ENCODE measurements around the gene CATSPERZ. TPM values are rescaled to one million over a fixed set of nuclear protein-coding genes. Genes with fewer than 3 reads are reported as not detected.

Gene CATSPERZ
- total RNA-seq, 4 donors from 2014 or later: not detected

DNA sequence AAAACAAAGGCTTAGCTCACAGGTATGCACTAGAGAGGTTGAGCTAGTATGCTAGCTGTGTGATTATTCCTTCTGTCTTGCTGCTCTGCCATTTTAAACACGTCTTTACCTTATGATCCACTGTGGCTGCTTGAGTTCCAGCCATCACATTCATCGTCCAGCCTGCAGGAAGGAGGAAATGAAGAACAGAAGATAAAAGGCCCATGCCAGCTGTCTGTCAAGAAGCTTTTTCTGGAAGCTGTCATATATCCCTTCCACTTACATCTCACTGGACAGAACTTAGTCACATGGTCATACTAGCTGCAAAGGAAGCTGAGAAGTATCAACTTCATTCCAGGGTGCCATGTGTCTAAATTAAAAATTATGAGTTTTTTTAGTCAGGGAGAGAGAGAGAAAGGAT lies 27.2 kb downstream of the CATSPERZ start:
- intact Hi-C loops (cut with DNase I; ENCODE audit: low total_unique reads): no loop called here
- 86 to 90% methylated on average over 2 of the region's 2 CpGs for WGBS, 2 donors
- DNase-seq (ENCODE audit: low spot score in 2 of 2): no peak
- H3K4me3 ChIP-seq (ENCODE audit: low read depth, poor library complexity, severe bottlenecking): no peak overlapping the region
- TF ChIP-seq POLR2A (IDR thresholded peaks at IDR 0.05): no peak
- TF ChIP-seq, protein P1, sequence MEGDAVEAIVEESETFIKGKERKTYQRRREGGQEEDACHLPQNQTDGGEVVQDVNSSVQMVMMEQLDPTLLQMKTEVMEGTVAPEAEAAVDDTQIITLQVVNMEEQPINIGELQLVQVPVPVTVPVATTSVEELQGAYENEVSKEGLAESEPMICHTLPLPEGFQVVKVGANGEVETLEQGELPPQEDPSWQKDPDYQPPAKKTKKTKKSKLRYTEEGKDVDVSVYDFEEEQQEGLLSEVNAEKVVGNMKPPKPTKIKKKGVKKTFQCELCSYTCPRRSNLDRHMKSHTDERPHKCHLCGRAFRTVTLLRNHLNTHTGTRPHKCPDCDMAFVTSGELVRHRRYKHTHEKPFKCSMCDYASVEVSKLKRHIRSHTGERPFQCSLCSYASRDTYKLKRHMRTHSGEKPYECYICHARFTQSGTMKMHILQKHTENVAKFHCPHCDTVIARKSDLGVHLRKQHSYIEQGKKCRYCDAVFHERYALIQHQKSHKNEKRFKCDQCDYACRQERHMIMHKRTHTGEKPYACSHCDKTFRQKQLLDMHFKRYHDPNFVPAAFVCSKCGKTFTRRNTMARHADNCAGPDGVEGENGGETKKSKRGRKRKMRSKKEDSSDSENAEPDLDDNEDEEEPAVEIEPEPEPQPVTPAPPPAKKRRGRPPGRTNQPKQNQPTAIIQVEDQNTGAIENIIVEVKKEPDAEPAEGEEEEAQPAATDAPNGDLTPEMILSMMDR (IDR thresholded peaks at IDR 0.05): no peak

DNA sequence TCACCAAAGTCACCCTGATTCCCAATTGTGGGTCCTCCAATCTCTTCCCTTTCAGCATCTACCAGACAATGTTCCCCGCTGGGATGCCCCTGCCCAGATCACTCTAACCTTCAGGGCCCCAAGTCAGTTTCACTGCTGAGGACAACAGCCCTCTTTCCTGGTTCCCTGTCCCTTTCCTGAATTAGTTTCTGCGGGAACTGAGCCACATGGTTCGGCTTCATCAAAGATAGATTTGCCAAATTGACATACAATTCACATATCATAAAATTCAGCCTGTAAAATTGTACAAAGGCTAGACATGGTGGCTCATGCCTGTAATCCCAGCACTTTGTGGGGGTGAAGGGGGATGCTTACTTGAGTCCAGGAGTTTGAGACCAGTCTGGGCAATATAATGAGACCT lies 27.8 kb downstream of the CATSPERZ start:
- TF ChIP-seq, protein P1 (IDR thresholded peaks at IDR 0.05): no peak
- TF ChIP-seq POLR2A (IDR thresholded peaks at IDR 0.05): no peak
- H3K4me3 ChIP-seq (ENCODE audit: low read depth, poor library complexity, severe bottlenecking): no peak overlapping the region
- 83 to 87% methylated on average over 3 of the region's 3 CpGs for WGBS, 2 donors
- DNase-seq (ENCODE audit: low spot score in 2 of 2): no peak
- intact Hi-C loops (cut with DNase I; ENCODE audit: low total_unique reads): no loop called here

DNA sequence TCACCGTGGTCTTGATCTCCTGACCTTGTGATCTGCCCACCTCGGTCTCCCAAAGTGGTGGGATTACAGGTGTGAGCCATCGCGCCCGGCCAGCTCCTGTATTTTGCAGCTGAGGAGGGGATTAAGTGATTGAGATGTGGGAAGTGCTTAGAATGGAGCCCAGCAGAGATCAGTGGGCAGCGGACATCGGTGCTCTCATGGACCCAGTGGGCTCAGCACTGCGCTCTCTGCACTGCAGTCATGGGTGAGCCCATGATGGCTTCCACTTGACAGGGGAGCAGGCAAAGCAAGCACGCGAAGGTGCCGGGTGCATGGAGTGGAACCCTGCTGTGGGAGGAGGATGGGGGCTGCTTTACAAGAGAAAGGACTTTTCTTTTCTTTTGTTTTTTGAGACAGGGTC lies 30.7 kb downstream of the CATSPERZ start:
- H3K4me3 ChIP-seq (ENCODE audit: low read depth, poor library complexity, severe bottlenecking): no peak overlapping the region
- intact Hi-C loops (cut with DNase I; ENCODE audit: low total_unique reads): no loop called here

DNA sequence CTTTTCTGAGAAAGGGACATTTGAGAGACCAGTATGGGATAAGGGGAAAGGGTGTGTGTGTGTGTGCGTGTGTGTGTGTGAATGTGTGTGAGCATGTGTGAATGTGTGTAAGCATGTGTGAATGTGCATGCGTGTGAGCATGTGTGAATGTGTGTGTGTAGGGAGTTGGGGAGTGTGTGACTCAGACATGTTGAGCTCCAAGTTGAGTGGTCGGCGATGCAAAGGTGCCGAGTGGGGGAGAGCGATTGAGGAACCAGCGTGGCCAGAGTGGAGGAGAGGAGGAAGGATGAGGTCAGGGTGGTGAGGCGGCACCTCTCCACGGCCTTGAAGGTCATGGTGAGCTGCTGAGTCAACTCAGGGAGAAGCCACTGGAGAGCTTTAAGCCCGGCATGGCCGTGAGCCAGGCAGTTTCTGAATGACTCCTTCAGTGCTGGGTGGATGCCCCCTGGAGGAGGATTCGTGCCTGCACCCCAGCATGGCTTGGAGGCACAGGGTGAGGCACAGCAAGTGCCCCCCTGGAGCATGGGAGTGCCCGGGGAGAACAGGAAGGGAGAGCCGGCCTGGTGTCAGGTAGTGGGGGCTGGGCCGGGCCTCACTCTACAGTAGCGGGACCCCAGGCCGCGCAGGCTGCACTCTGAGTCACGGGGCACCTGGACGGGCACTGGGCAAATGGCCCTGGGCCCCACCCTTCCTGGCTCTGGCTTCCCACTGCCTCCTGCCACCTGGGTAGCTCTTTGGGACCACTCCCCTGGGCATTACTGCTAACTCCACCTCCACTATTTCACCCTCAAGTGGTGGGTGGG lies 31.6 kb downstream of the CATSPERZ start:
- TF ChIP-seq, protein P1 (IDR thresholded peaks at IDR 0.05): no peak
- TF ChIP-seq POLR2A (IDR thresholded peaks at IDR 0.05): no peak
- intact Hi-C loops (cut with DNase I; ENCODE audit: low total_unique reads): no loop called here
- WGBS, 2 donors: 16 to 22% methylated on average over 16 to 20 of the region's 20 CpGs
- H3K4me3 ChIP-seq (ENCODE audit: low read depth, poor library complexity, severe bottlenecking): no peak overlapping the region
- DNase-seq (ENCODE audit: low spot score in 2 of 2): no peak

More for the DNA sequence above, 30.7 kb downstream of the CATSPERZ start:
- WGBS, 2 donors: 86% methylated on average over 11 of the region's 11 CpGs
- DNase-seq (ENCODE audit: low spot score in 2 of 2): no peak
- no peak for TF ChIP-seq POLR2A (IDR thresholded peaks at IDR 0.05)
- TF ChIP-seq, protein P1 (IDR thresholded peaks at IDR 0.05): no peak

DNA sequence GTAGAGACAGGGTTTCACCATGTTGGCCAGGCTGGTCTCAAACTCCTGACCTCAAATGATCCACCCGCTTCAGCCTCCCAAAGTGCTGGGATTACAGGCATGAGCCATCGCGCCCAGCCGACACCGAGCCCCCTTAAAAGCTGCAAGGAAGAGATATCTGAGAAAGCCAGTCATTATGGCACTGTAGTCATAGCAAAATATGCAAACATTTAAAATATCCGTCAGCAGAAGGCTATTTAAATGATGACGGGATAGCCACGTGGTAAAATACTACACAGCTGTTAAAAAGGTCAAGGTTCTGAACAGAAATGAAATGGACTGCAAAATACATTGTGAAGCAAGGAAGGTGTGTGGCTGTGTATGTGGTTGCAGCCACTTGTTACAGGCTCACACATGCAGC lies 33.4 kb downstream of the CATSPERZ start:
- intact Hi-C loops (cut with DNase I; ENCODE audit: low total_unique reads): no loop called here
- DNase-seq (ENCODE audit: low spot score in 2 of 2): no peak
- WGBS, 2 donors: 92% methylated on average over 8 of the region's 8 CpGs
- TF ChIP-seq, protein P1 (IDR thresholded peaks at IDR 0.05): no peak
- no peak for TF ChIP-seq POLR2A (IDR thresholded peaks at IDR 0.05)
- H3K4me3 ChIP-seq (ENCODE audit: low read depth, poor library complexity, severe bottlenecking): no peak overlapping the region

Measured in lower leg skin (tissue), 4 donors.